Mucosa of descending colon (tissue), 3 donors: Measurements from ENCODE around the gene APOA4. TPM values are rescaled to one million over a fixed set of nuclear protein-coding genes. Genes with fewer than 3 reads are reported as not detected.

Experiments used
- ATAC-seq: fragments of 200-7000 bp; cut with Tn5 transposase; one replicate; pipeline ENCODE4 v1.9.1; 2020; ENCODE audit warnings: mild to moderate bottlenecking, moderate library complexity
- DNase-seq, 3 donors: peaks; one replicate each; pipeline ENCODE4 v3.0.0-alpha.2; 2020
- H3K36me3 ChIP-seq: fragments of 200-600 bp; one replicate; pipeline ENCODE4 v1.8.0; 2021; ENCODE audit warnings: low read depth, mild to moderate bottlenecking
- H3K4me1 ChIP-seq: fragments of 200-600 bp; one replicate; pipeline ENCODE4 v1.8.0; 2021; ENCODE audit warnings: low read depth, mild to moderate bottlenecking
- H3K4me3 ChIP-seq: fragments of 200-600 bp; one replicate; pipeline ENCODE4 v1.8.0; 2021; ENCODE audit warnings: mild to moderate bottlenecking
- H3K9me3 ChIP-seq: fragments of 200-600 bp; one replicate; pipeline ENCODE4 v1.8.0; 2021; ENCODE audit warnings: mild to moderate bottlenecking
- CTCF ChIP-seq: fragments of 200-600 bp; IDR thresholded peaks from one replicate; pipeline ENCODE4 v1.8.0; 2022; ENCODE audit warnings: antibody characterized with exemption, mild to moderate bottlenecking
- intact Hi-C, 2 donors: fragments of 100-400 bp; cut with DNase I in 1 of 2; cut with micrococcal nuclease in 1 of 2; formaldehyde crosslinking; loops; one replicate each; pipeline versions ENCODE4 v1.11.0 to v1.11.1; 2022; cut with DNase I, micrococcal nuclease
- total RNA-seq, 3 donors: library from RNA; stranded (reverse); fragmentation: NEBNext Ultra II Directional in 2 of 3; extraction: Animal tissue kit (Norgen Biotek cat#: 25700) in 2 of 3; gene quantifications; one replicate each; pipeline versions ENCODE4 v1.2.1 to v1.2.4, GENCODE V29; 2021 to 2023
- donor health status: DM: no; HTN: no; CAD: no; lungs with moderate emphysema.
- donor health status: DM: no; HTN: no; CAD: no.
- donor health status: DM: no; HTN: yes; CAD: no.

APOA4 gene
- total RNA-seq, 3 donors from 2014 or later = not detected

DNA sequence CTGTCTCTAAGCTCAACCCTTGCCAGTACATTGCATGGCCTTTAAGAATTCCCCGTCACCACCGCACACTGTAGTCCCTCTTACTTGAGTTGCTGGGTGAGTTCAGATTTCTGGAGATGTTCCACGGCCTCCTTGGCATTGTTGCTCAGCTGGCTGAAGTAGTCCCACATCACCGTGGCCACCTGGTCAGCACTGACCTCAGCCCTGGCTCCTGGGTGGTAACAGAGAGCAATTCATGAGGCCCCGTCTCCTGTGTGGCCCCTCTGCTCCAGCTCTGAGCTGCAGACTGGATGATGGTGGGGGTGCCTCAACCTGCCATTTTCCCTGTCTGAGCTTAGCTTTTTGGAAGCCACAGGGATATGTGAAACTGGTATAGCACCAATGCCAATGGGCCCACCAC lies 529 bp downstream of the APOA4 start:
- intact Hi-C loops = no loop called here
- DNase-seq (no peak), ATAC-seq (no peak)
- H3K9me3 ChIP-seq = no peaks in the 10 kb centered on the region
- H3K4me1 ChIP-seq = no peaks in the 10 kb centered on the region
- TF ChIP-seq CTCF = no peak
- H3K4me3 ChIP-seq = no peak overlapping the region
- H3K36me3 ChIP-seq = no peaks in the 10 kb centered on the region

- TF ChIP-seq CTCF = no peak
- no peak for DNase-seq
- Histone ChIP-seq H3K4me1 (no peaks in the 10 kb centered on the region), H3K4me3 (no peak overlapping the region), H3K9me3 (no peaks in the 10 kb centered on the region), H3K36me3 (no peaks in the 10 kb centered on the region)
- intact Hi-C loops = no loop called here
- no peak for ATAC-seq
Measured at GRCh38 chr11:116821050-116821918, 1.8 kb downstream of the APOA4 start.

GRCh38 chr11:116819049-116819448 lies 4.1 kb downstream of the APOA4 start:
- no peak for DNase-seq
- Histone ChIP-seq H3K36me3 (no peaks in the 10 kb centered on the region), H3K4me1 (no peaks in the 10 kb centered on the region), H3K4me3 (no peak overlapping the region), H3K9me3 (no peaks in the 10 kb centered on the region)
- intact Hi-C loops = no loop called here
- no peak for TF ChIP-seq CTCF
- no peak for ATAC-seq

GRCh38 chr11:116814502-116814901 lies 8.6 kb downstream of the APOA4 start:
- Histone ChIP-seq H3K4me3 (no peak overlapping the region), H3K4me1 (no peaks in the 10 kb centered on the region), H3K9me3 (no peaks in the 10 kb centered on the region), H3K36me3 (no peaks in the 10 kb centered on the region)
- intact Hi-C loops = no loop called here
- no peak for DNase-seq
- ATAC-seq = no peak
- TF ChIP-seq CTCF = no peak

DNA sequence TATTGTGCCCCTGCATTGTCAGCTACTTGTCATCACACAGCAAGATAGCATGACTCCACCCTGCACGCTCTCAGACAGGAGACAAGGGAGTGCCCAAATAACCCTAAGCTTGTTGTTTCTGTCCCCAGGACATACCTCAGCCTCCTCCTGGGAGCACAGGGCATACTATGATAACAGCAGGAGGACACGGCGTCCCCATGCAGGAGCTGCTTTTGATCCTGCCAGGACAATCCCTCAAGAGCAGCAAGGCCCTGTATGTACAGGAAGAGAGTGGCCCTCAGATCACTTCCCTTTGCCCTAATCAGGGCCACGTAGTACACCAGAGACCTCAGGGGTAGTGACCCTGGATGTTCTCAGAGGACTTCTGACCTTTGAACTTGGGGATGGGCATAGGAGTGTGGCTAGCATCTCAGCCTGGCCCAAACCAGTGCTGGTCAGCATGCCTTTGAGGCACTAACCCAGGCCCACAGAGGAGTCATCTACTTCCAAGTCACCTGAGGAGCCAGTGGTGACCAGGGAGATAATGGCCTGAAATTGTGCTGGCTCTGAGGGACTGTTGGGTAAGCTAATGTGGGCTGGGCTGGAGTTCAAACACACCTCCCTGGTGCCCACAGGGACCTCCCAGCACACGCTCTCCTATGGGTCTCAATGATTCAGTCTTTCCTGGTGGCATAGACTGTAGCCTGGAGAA lies 9.2 kb downstream of the APOA4 start:
- no peak overlapping the region for H3K4me3 ChIP-seq
- H3K36me3 ChIP-seq = no peaks in the 10 kb centered on the region
- H3K4me1 ChIP-seq = no peaks in the 10 kb centered on the region
- ATAC-seq (peak; percentile 51), DNase-seq (no peak)
- no peaks in the 10 kb centered on the region for H3K9me3 ChIP-seq
- no peak for TF ChIP-seq CTCF
- intact Hi-C loops = no loop called here
